Neuron (in vitro differentiated cells): ENCODE data around the gene RAD51AP2.
"Not testable (repeated sequence)": the region's sequence is repeated elsewhere in the genome, so short reads cannot be mapped to it uniquely, and the experiment has no call there.

Experiments
- H2AFZ ChIP-seq: one replicate; pipeline ENCODE4 v1.6.1; 2013; ENCODE audit warnings: low read depth, mild to moderate bottlenecking, inconsistent platforms, low read length, moderate library complexity
- H3K27me3 ChIP-seq: one replicate; pipeline ENCODE4 v1.6.1; 2013; ENCODE audit warnings: low read length; ENCODE audit not compliant: insufficient read depth
- H3K36me3 ChIP-seq: one replicate; pipeline ENCODE4 v1.6.1; 2013; ENCODE audit warnings: low read length; ENCODE audit not compliant: insufficient read depth
- H3K4me1 ChIP-seq: one replicate; pipeline ENCODE4 v1.6.1; 2013; ENCODE audit warnings: low read length; ENCODE audit not compliant: insufficient read depth
- H3K4me3 ChIP-seq: 2 replicates; pipeline ENCODE4 v1.5.1; 2013; ENCODE audit warnings: mild to moderate bottlenecking, low read length, moderate library complexity
- H3K9me3 ChIP-seq: one replicate; pipeline ENCODE4 v1.6.1; 2013; ENCODE audit warnings: low read length

The RAD51AP2 gene

GRCh38 chr2:17518212-17519154 is at the start of gene RAD51AP2:
Gene RAD51AP2, minus strand, starts transcription at chr2:17518440. Its CDS starts 25 bp downstream, at chr2:17518415.
- no peaks in the 10 kb centered on the region for H3K27me3 ChIP-seq
- H3K4me3 ChIP-seq, result peak within 1 kb of the TSS; percentile 47
- H3K4me1 ChIP-seq, result peaks cover 3% of the 10 kb centered on the region
- H3K9me3 ChIP-seq, result no peaks in the 10 kb centered on the region
- peak within 1 kb of the TSS; percentile 78 for H2AFZ ChIP-seq
- H3K36me3 ChIP-seq, result no peaks in the 10 kb centered on the region

GRCh38 chr2:17565726-17566125 is 47.5 kb upstream of the RAD51AP2 start:
- not testable (repeated sequence) for H2AFZ ChIP-seq, H3K27me3 ChIP-seq, H3K4me3 ChIP-seq, H3K36me3 ChIP-seq, H3K4me1 ChIP-seq, H3K9me3 ChIP-seq

- Histone ChIP-seq H3K9me3 (no peaks in the 10 kb centered on the region), H3K36me3 (no peaks in the 10 kb centered on the region), H3K4me3 (no peak overlapping the region), H3K4me1 (no peaks in the 10 kb centered on the region), H3K27me3 (no peaks in the 10 kb centered on the region), H2AFZ (no peak overlapping the region)
These were observed 40.6 kb upstream of the RAD51AP2 start for GRCh38 chr2:17558878-17559277.

GRCh38 chr2:17558053-17558452 is 39.8 kb upstream of the RAD51AP2 start:
- Histone ChIP-seq H3K36me3 (no peaks in the 10 kb centered on the region), H3K4me1 (no peaks in the 10 kb centered on the region), H3K27me3 (no peaks in the 10 kb centered on the region), H2AFZ (no peak overlapping the region), H3K4me3 (no peak overlapping the region), H3K9me3 (no peaks in the 10 kb centered on the region)

DNA sequence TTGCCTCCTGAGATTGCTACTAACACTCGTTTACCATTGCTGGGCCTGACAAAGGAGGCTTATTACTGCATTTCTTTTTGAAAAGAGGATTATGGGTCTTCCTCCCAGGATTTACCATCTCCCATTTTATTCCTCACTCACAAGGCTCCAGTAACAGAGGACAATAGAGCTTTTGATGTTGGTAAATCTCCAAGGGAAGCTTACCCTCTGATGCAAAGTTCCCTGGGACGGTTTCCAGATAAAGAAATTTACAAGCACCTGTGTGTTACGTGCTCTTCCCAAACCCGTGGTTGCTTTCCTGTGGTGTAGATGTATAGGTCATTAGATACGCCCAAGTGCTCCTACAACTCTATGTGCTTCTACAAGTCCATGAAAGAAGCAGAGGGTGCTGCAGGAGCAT is 39.4 kb upstream of the RAD51AP2 start:
- H3K36me3 ChIP-seq, result no peaks in the 10 kb centered on the region
- H3K9me3 ChIP-seq, result no peaks in the 10 kb centered on the region
- H3K4me1 ChIP-seq, result no peaks in the 10 kb centered on the region
- H3K4me3 ChIP-seq, result no peak overlapping the region
- H2AFZ ChIP-seq, result no peak overlapping the region
- H3K27me3 ChIP-seq, result no peaks in the 10 kb centered on the region

- Histone ChIP-seq H3K27me3 (no peaks in the 10 kb centered on the region), H3K4me3 (no peak overlapping the region), H2AFZ (no peak overlapping the region), H3K9me3 (no peaks in the 10 kb centered on the region), H3K4me1 (no peaks in the 10 kb centered on the region), H3K36me3 (no peaks in the 10 kb centered on the region)
These were observed 36.9 kb upstream of the RAD51AP2 start for GRCh38 chr2:17555150-17555549.

DNA sequence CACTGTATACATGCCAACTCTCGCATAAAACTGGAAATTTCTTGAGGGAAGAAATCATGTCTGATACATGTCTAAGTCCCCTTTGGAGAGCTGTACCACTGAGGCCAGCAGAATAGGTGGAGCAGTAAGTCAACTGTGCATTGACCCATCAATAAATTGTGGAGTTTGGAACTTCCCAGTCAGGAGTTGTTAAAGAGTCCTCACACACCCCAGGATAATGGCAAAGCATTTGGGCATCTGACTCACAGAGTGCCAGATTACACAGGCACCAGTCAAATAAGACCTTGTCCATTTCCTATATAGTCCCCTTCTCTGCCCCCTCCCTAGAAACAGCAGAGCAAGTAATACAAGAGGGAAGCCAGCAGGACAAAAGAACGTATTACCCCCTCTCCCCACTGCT is 32.7 kb upstream of the RAD51AP2 start:
- H3K9me3 ChIP-seq, result no peaks in the 10 kb centered on the region
- H2AFZ ChIP-seq, result no peak overlapping the region
- no peaks in the 10 kb centered on the region for H3K4me1 ChIP-seq
- H3K36me3 ChIP-seq, result no peaks in the 10 kb centered on the region
- H3K27me3 ChIP-seq, result no peaks in the 10 kb centered on the region
- no peak overlapping the region for H3K4me3 ChIP-seq

GRCh38 chr2:17547737-17548136 is 29.5 kb upstream of the RAD51AP2 start:
- H2AFZ ChIP-seq, result no peak overlapping the region
- H3K9me3 ChIP-seq, result no peaks in the 10 kb centered on the region
- H3K36me3 ChIP-seq, result no peaks in the 10 kb centered on the region
- no peaks in the 10 kb centered on the region for H3K4me1 ChIP-seq
- peaks cover 8% of the 10 kb centered on the region for H3K27me3 ChIP-seq
- no peak overlapping the region for H3K4me3 ChIP-seq

- Histone ChIP-seq H3K36me3 (no peaks in the 10 kb centered on the region), H3K4me1 (no peaks in the 10 kb centered on the region), H3K27me3 (peaks cover 12% of the 10 kb centered on the region), H2AFZ (no peak overlapping the region), H3K4me3 (no peak overlapping the region), H3K9me3 (no peaks in the 10 kb centered on the region)
These were observed 29.0 kb upstream of the RAD51AP2 start for GRCh38 chr2:17547237-17547636.

DNA sequence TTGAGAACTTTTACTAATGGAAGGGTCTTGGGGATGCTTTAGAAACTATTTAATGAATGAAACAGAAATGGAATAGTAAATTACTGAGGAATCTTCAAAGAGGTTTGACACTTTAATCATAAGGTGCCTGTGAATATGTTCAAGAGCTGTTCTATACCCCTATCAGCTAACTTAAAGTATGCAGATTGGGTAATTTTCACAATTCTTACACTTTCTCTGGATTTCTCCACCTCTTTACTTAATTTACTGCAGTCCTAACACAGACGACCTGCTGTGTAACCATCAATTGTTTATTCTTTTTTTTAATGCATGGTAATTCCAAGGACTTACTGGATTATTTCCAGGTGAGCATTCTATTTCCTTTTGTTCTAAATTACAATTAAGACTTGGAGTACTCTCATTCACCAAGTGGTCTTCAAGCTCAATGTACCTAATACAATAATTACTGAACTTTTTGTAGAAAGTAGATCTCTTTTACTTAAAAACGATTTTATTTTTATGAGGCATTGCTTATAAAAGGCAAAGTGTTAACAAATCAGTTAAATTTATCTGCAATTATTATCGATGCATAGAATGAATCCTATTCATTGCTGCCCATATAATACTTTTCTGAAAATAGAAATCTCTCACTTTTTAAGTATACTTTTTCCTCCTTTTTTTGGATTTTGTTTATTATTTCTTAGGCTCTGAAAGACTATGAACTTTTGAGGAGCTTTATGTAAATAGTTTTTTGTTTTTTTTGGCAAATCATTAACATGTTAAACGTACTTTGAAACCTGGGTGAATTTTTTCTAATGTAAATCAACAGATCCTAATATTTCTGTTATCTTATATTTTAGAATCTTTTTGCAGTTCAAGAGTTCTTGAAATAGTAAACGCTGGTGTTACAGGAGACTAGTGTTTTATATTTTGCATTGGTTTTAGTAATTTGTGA is 27.7 kb upstream of the RAD51AP2 start:
- no peak overlapping the region for H3K4me3 ChIP-seq
- no peaks in the 10 kb centered on the region for H3K36me3 ChIP-seq
- H2AFZ ChIP-seq, result no peak overlapping the region
- H3K9me3 ChIP-seq, result no peaks in the 10 kb centered on the region
- peaks cover 23% of the 10 kb centered on the region for H3K27me3 ChIP-seq
- peaks cover 9% of the 10 kb centered on the region for H3K4me1 ChIP-seq

GRCh38 chr2:17544256-17544655 is 26.0 kb upstream of the RAD51AP2 start:
- H3K36me3 ChIP-seq, result no peaks in the 10 kb centered on the region
- no peaks in the 10 kb centered on the region for H3K9me3 ChIP-seq
- peaks cover 29% of the 10 kb centered on the region for H3K27me3 ChIP-seq
- H3K4me3 ChIP-seq, result no peak overlapping the region
- no peak overlapping the region for H2AFZ ChIP-seq
- peaks cover 20% of the 10 kb centered on the region for H3K4me1 ChIP-seq

- Histone ChIP-seq H3K36me3 (no peaks in the 10 kb centered on the region), H3K9me3 (no peaks in the 10 kb centered on the region), H3K27me3 (peaks cover 29% of the 10 kb centered on the region), H3K4me3 (no peak overlapping the region), H3K4me1 (peaks cover 24% of the 10 kb centered on the region), H2AFZ (no peak overlapping the region)
These were observed 25.6 kb upstream of the RAD51AP2 start for GRCh38 chr2:17543848-17544247.

- Histone ChIP-seq H3K4me1 (peaks cover 24% of the 10 kb centered on the region), H3K4me3 (no peak overlapping the region), H3K36me3 (no peaks in the 10 kb centered on the region), H3K9me3 (no peaks in the 10 kb centered on the region), H3K27me3 (peaks cover 32% of the 10 kb centered on the region), H2AFZ (no peak overlapping the region)
These were observed 25.0 kb upstream of the RAD51AP2 start for GRCh38 chr2:17543131-17543660.
